OCI-LY7 (cell line): Measurements from ENCODE around the gene LRRC51. TPM values are rescaled to one million over a fixed set of nuclear protein-coding genes. Genes with fewer than 3 reads are reported as not detected.

ENCODE experiments used
- BruUV-seq: library from RNA; stranded (reverse); fragments of 400-500 nt; replicated peaks from 2 replicates; lab custom pipeline; 2021; lab: Mats Ljungman, UMichigan
- CTCF ChIA-PET: fragments of 300-600 bp; sonication (Branson Sonifier 250); formaldehyde crosslinking; loops from one replicate; lab custom pipeline; 2022; ENCODE audit warnings: antibody characterized with exemption; ENCODE audit not compliant: unreplicated experiment; lab: Charles Lee
- POLR2A ChIA-PET: fragments of 300-600 bp; sonication (Branson Sonifier 250); formaldehyde crosslinking; loops from one replicate; lab custom pipeline; 2022; ENCODE audit warnings: antibody characterized with exemption; lab: Charles Lee
- DNase-seq: peaks from one replicate; pipeline ENCODE4 v3.0.0-alpha.2; 2015; ENCODE audit warnings: low spot score
- H2AFZ ChIP-seq: fragments of 200-600 bp; sonication (generic), shearing (Covaris generic); 2 replicates; pipeline ENCODE4 v1.6.1; 2014; ENCODE audit warnings: mild to moderate bottlenecking, antibody characterized with exemption, low read length, moderate library complexity
- H3K27ac ChIP-seq: fragments of 200-600 bp; sonication (generic); 2 replicates; pipeline ENCODE4 v1.5.1; 2014; ENCODE audit warnings: mixed run types, low read depth, mild to moderate bottlenecking, moderate library complexity, low read length, inconsistent platforms; ENCODE audit not compliant: poor library complexity, severe bottlenecking
- H3K36me3 ChIP-seq: fragments of 200-600 bp; sonication (generic); 2 replicates; pipeline ENCODE4 v1.6.1; 2014; ENCODE audit warnings: mild to moderate bottlenecking, antibody characterized with exemption, low read length, moderate library complexity, mixed read lengths; ENCODE audit not compliant: insufficient read depth
- H3K4me1 ChIP-seq: fragments of 200-600 bp; sonication (generic); 2 replicates; pipeline ENCODE4 v1.5.1; 2014; ENCODE audit warnings: mild to moderate bottlenecking, low read length; ENCODE audit not compliant: insufficient read depth, poor library complexity, severe bottlenecking
- H3K4me2 ChIP-seq: fragments of 200-600 bp; sonication (generic); 2 replicates; pipeline ENCODE4 v1.6.1; 2014; ENCODE audit warnings: mild to moderate bottlenecking, low read length
- H3K4me3 ChIP-seq: fragments of 200-600 bp; sonication (generic); 2 replicates; pipeline ENCODE4 v1.5.1; 2014; ENCODE audit warnings: mild to moderate bottlenecking, low read depth, low read length; ENCODE audit not compliant: poor library complexity, severe bottlenecking
- H3K79me2 ChIP-seq: fragments of 200-600 bp; sonication (generic); 2 replicates; pipeline ENCODE4 v1.6.1; 2016; ENCODE audit warnings: low read depth, mild to moderate bottlenecking, low read length, moderate library complexity, mixed read lengths; ENCODE audit not compliant: insufficient read depth
- H3K9me2 ChIP-seq: fragments of 200-600 bp; sonication (generic); 2 replicates; pipeline ENCODE4 v1.6.1; 2016; ENCODE audit warnings: mild to moderate bottlenecking, low read length, mixed read lengths; ENCODE audit not compliant: insufficient read depth
- H3K9me3 ChIP-seq: fragments of 200-600 bp; sonication (generic); 2 replicates; pipeline ENCODE4 v1.6.1; 2014; ENCODE audit warnings: mild to moderate bottlenecking, mixed run types, low read length, mixed read lengths
- H4K20me1 ChIP-seq: fragments of 200-600 bp; sonication (generic); 2 replicates; pipeline ENCODE4 v1.6.1; 2014; ENCODE audit warnings: mild to moderate bottlenecking, antibody characterized with exemption, low read length, moderate library complexity, mixed read lengths; ENCODE audit not compliant: insufficient read depth
- CTCF ChIP-seq: fragments of 200-600 bp; sonication (generic); conservative IDR thresholded peaks from 2 replicates; pipeline ENCODE4 v1.5.1; 2014; ENCODE audit warnings: mild to moderate bottlenecking, antibody characterized with exemption, low read length, moderate library complexity, mixed read lengths
- EZH2phosphoT487 ChIP-seq: fragments of 200-600 bp; sonication (generic); IDR thresholded peaks from 2 replicates; pipeline ENCODE4 v1.6.1; 2018; ENCODE audit warnings: low read depth, borderline replicate concordance, mild to moderate bottlenecking, mixed run types, antibody characterized with exemption, low read length, moderate library complexity, mixed read lengths
- intact Hi-C: fragments of 100-400 bp; cut with micrococcal nuclease; formaldehyde crosslinking; loops from one replicate; pipeline ENCODE4 v1.10.0; 2022; ENCODE audit not compliant: unreplicated experiment
- microRNA-seq: library from miRNA; unstranded; fragments of <30 nt; microRNA quantifications from one replicate; pipeline ENCODE4 v1.2.0, GENCODE V29; 2022; ENCODE audit warnings: borderline replicate concordance
- small RNA-seq: library from RNA; depleted of rRNA; stranded (forward); fragments of <200 nt; gene quantifications from one replicate; pipeline ENCODE3, GENCODE V24; 2014
- total RNA-seq, 2 experiments: library from RNA; depleted of rRNA in 1 of 2; stranded (reverse); fragments of >200 nt in 1 of 2; shearing (Covaris generic) in 1 of 2; gene quantifications; 2 replicates each; pipeline ENCODE4 v1.2.3, GENCODE V29; 2014 to 2022

Gene LRRC51
- total RNA-seq, 2 experiments from 2014 or later: 9.9 to 15.3 TPM

- Histone ChIP-seq H3K9me2 (no peaks in the 10 kb centered on the region), H2AFZ (no peak overlapping the region), H3K4me1 (no peaks in the 10 kb centered on the region), H3K36me3 (no peaks in the 10 kb centered on the region), H3K79me2 (no peaks in the 10 kb centered on the region), H3K4me2 (no peak overlapping the region), H3K27ac (no peak overlapping the region), H4K20me1 (no peaks in the 10 kb centered on the region), H3K4me3 (no peak overlapping the region), H3K9me3 (no peaks in the 10 kb centered on the region)
- no TSS peak for BruUV-seq
- no peak for DNase-seq
- TF ChIP-seq CTCF: no peak
- no peak for TF ChIP-seq EZH2phosphoT487
- ChIA-PET POLR2A (interaction anchor here (0.7 kb wide), 2 partner anchors 67 to 163 kb away, joined by 3 to 5 read pairs; no protein-coding TSS in a partner anchor), CTCF (no interaction called here)
- intact Hi-C loops: loop anchor here (1.0 kb wide), 2 partner anchors 120 to 168 kb away; no protein-coding TSS in a partner anchor
These were observed 64.3 kb downstream of the LRRC51 start for GRCh38 chr11:72144807-72145565.

Small RNA genes lying within 50 kb of the gene (microRNA-seq; reads per million reads assigned to microRNA genes)
- 3.8 reads per million for gene MIR3165

Small RNA genes lying within 50 kb of the gene (small RNA-seq; reads per million reads assigned to genes)
- not detected for gene MIR3165
- gene RNU6-72P: not detected

Other genes with a start within 250 kb of the LRRC51 start
- not detected in 2 replicates for gene DEFB108B, start 247.7 kb upstream of the LRRC51 start, total RNA-seq (2014; rRNA removed; shearing (Covaris generic))
- gene DEFB108B, start 247.7 kb upstream of the LRRC51 start, total RNA-seq (2022): not detected in 2 replicates
- not detected in 2 replicates for gene DEFB131B, start 202.4 kb upstream of the LRRC51 start, total RNA-seq (2014; rRNA removed; shearing (Covaris generic))
- gene DEFB131B, start 202.4 kb upstream of the LRRC51 start, total RNA-seq (2022): not detected in 2 replicates
- gene XNDC1N, start 152.3 kb upstream of the LRRC51 start, total RNA-seq (2014; rRNA removed; shearing (Covaris generic)): 32.2 and 33.3 TPM in 2 replicates
- gene XNDC1N, start 152.3 kb upstream of the LRRC51 start, total RNA-seq (2022): 33.4 and 37.0 TPM in 2 replicates
- gene RNF121, start 151.8 kb upstream of the LRRC51 start, total RNA-seq (2014; rRNA removed; shearing (Covaris generic)): 17.6 and 24.6 TPM in 2 replicates
- 28.1 and 28.5 TPM in 2 replicates for gene RNF121, start 151.8 kb upstream of the LRRC51 start, total RNA-seq (2022)
- gene IL18BP, start 81.9 kb upstream of the LRRC51 start, total RNA-seq (2014; rRNA removed; shearing (Covaris generic)): 4.2 and 5.7 TPM in 2 replicates
- gene IL18BP, start 81.9 kb upstream of the LRRC51 start, total RNA-seq (2022): 10.3 and 12.4 TPM in 2 replicates
- 159 and 160 TPM in 2 replicates for gene NUMA1, start 308 bp upstream of the LRRC51 start, total RNA-seq (2014; rRNA removed; shearing (Covaris generic))
- gene NUMA1, start 308 bp upstream of the LRRC51 start, total RNA-seq (2022): 148 and 172 TPM in 2 replicates
- gene LAMTOR1, start 22.4 kb downstream of the LRRC51 start, total RNA-seq (2014; rRNA removed; shearing (Covaris generic)): 50.7 and 64.1 TPM in 2 replicates
- gene LAMTOR1, start 22.4 kb downstream of the LRRC51 start, total RNA-seq (2022): 58.6 and 61.8 TPM in 2 replicates
- not detected in 2 replicates for gene TOMT, start 25.1 kb downstream of the LRRC51 start, total RNA-seq (2014; rRNA removed; shearing (Covaris generic))
- not detected in 2 replicates for gene TOMT, start 25.1 kb downstream of the LRRC51 start, total RNA-seq (2022)
- 48.2 and 77.7 TPM in 2 replicates for gene ANAPC15, start 31.8 kb downstream of the LRRC51 start, total RNA-seq (2014; rRNA removed; shearing (Covaris generic))
- 61.2 and 62.4 TPM in 2 replicates for gene ANAPC15, start 31.8 kb downstream of the LRRC51 start, total RNA-seq (2022)
- not detected in 2 replicates for gene FOLR3, start 54.9 kb downstream of the LRRC51 start, total RNA-seq (2014; rRNA removed; shearing (Covaris generic))
- not detected in 2 replicates for gene FOLR3, start 54.9 kb downstream of the LRRC51 start, total RNA-seq (2022)
- gene FOLR1, start 111.3 kb downstream of the LRRC51 start, total RNA-seq (2014; rRNA removed; shearing (Covaris generic)): not detected in 2 replicates
- not detected in 2 replicates for gene FOLR1, start 111.3 kb downstream of the LRRC51 start, total RNA-seq (2022)
- gene FOLR2, start 135.9 kb downstream of the LRRC51 start, total RNA-seq (2014; rRNA removed; shearing (Covaris generic)): 13.4 and 14.4 TPM in 2 replicates
- 12.8 and 14.6 TPM in 2 replicates for gene FOLR2, start 135.9 kb downstream of the LRRC51 start, total RNA-seq (2022)
- 60.9 and 103 TPM in 2 replicates for gene INPPL1, start 143.9 kb downstream of the LRRC51 start, total RNA-seq (2014; rRNA removed; shearing (Covaris generic))
- gene INPPL1, start 143.9 kb downstream of the LRRC51 start, total RNA-seq (2022): 195 and 216 TPM in 2 replicates
- gene PHOX2A, start 163.3 kb downstream of the LRRC51 start, total RNA-seq (2014; rRNA removed; shearing (Covaris generic)): not detected in 2 replicates
- not detected in 2 replicates for gene PHOX2A, start 163.3 kb downstream of the LRRC51 start, total RNA-seq (2022)